ENCODE measurements around the gene SNX8. TPM values are rescaled to one million over a fixed set of nuclear protein-coding genes. Genes with fewer than 3 reads are reported as not detected.

The SNX8 gene
- total RNA-seq, 1 experiment from 2014 or later = 40.6 TPM

DNA sequence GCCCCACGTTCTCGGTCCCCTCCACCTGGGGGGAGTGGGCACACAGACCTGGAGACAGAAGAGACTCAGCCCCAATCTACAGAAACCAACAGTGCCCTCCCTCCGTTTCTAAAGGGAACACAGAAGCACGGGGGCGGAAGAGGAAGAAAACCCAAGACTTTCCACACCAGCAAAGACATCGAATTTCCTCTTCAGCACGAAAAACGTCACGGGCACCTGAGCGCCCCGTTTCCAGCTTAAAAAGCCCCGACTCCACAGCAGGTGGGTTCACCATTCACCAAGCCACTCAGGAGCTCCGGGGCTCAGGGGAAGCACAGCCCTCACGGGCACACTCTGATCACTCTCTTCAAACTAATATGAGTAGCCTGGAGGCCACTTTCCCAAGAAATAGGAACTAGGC is 52.6 kb downstream of the SNX8 start:
- Histone ChIP-seq H2BK12ac (ENCODE audit: insufficient read length, low read depth, low read length) (no peak overlapping the region), H3K9ac (ENCODE audit: extremely low read depth, insufficient read length, low read length) (no peak overlapping the region), H3K27me3 (ENCODE audit: insufficient read depth, low read length) (no peaks in the 10 kb centered on the region), H3K27ac (ENCODE audit: insufficient read length, low read depth, low read length) (no peak overlapping the region), H4K8ac (replicated peaks; ENCODE audit: insufficient read length, low read depth, low read length) (no peak overlapping the region), H3K4me2 (ENCODE audit: insufficient read depth, insufficient read length, low read length) (no peak overlapping the region), H3K79me2 (ENCODE audit: insufficient read depth, low read length) (no peaks in the 10 kb centered on the region), H3K18ac (ENCODE audit: insufficient read length, low read depth, low read length) (no peak overlapping the region), H3T11ph (ENCODE audit: low read length) (no peak overlapping the region), H3K4ac (ENCODE audit: low read depth, low read length) (no peak overlapping the region), H3K23me2 (ENCODE audit: insufficient read length, low read depth, low read length, poor library complexity, severe bottlenecking) (no peaks in the 10 kb centered on the region), H3K79me1 (ENCODE audit: insufficient read depth, low read depth, low read length, poor library complexity, severe bottlenecking) (no peaks in the 10 kb centered on the region), H4K91ac (ENCODE audit: insufficient read length, low read depth, low read length) (no peak overlapping the region), H2BK120ac (ENCODE audit: low read depth, low read length, poor library complexity, severe bottlenecking) (no peak overlapping the region), H3K9me3 (ENCODE audit: control insufficient read depth, low read depth, low read length) (no peaks in the 10 kb centered on the region), H2AK5ac (ENCODE audit: insufficient read length, low read length) (no peak overlapping the region), H2BK20ac (ENCODE audit: low read depth, low read length, poor library complexity, severe bottlenecking) (no peak overlapping the region), H2AFZ (ENCODE audit: low read length) (no peak overlapping the region), H2BK5ac (ENCODE audit: insufficient read length, low read length) (no peak overlapping the region), H2BK15ac (ENCODE audit: low read depth, low read length) (no peak overlapping the region), H3K56ac (ENCODE audit: insufficient read length, low read depth, low read length) (no peak overlapping the region), H4K20me1 (ENCODE audit: control insufficient read depth, insufficient read depth, insufficient read length) (no peaks in the 10 kb centered on the region), H4K5ac (ENCODE audit: insufficient read length, low read depth, low read length) (no peak overlapping the region), H3K23ac (ENCODE audit: insufficient read length, low read depth, low read length) (no peak overlapping the region), H3K14ac (ENCODE audit: insufficient read depth, low read length) (no peak overlapping the region), H3K4me1 (ENCODE audit: insufficient read depth, low read length) (no peaks in the 10 kb centered on the region)
- TF ChIP-seq, protein P1, sequence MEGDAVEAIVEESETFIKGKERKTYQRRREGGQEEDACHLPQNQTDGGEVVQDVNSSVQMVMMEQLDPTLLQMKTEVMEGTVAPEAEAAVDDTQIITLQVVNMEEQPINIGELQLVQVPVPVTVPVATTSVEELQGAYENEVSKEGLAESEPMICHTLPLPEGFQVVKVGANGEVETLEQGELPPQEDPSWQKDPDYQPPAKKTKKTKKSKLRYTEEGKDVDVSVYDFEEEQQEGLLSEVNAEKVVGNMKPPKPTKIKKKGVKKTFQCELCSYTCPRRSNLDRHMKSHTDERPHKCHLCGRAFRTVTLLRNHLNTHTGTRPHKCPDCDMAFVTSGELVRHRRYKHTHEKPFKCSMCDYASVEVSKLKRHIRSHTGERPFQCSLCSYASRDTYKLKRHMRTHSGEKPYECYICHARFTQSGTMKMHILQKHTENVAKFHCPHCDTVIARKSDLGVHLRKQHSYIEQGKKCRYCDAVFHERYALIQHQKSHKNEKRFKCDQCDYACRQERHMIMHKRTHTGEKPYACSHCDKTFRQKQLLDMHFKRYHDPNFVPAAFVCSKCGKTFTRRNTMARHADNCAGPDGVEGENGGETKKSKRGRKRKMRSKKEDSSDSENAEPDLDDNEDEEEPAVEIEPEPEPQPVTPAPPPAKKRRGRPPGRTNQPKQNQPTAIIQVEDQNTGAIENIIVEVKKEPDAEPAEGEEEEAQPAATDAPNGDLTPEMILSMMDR (conservative IDR thresholded peaks at IDR 0.05) = no peak
- Mint-ChIP-seq H3K4me1 (no peaks in the 10 kb centered on the region), H3K27me3 (ENCODE audit: low read depth) (no peaks in the 10 kb centered on the region), H3K9me3 (peaks cover under 1% of the 10 kb centered on the region in 2 experiments; a peak in 1 of 5 replicates), H3K36me3 (ENCODE audit: insufficient read depth in 1 of 3, low read depth in 3 of 3) (peaks cover 14 to 52% (median 31%) of the 10 kb centered on the region in 3 experiments), H3K4me3 (no peak overlapping the region), H3K27ac (0 out of 7 replicates have a peak overlapping the region, but pooled peaks of 1 of the 3 experiments have one; percentile 57)
- no CpG with 5 or more reads among the region's 14 CpGs for WGBS (ENCODE audit: extremely low coverage, insufficient read length, low lambda C conversion rate)
- no peak for DNase-seq

Data from H9 (cell line).